HG03457 (cell line): ENCODE measurements around the gene FAM20B.
"Not testable (repeated sequence)": the region's sequence is repeated elsewhere in the genome, so short reads cannot be mapped to it uniquely, and the experiment has no call there.

Experiments
- ATAC-seq: cut with Tn5 transposase; IDR thresholded peaks from one replicate; pipeline ENCODE4 v1.9.1; 2021; ENCODE audit warnings: moderate number of reproducible peaks; ENCODE audit not compliant: unreplicated experiment

Gene FAM20B

GRCh38 chr1:179025125-179025974 lies at the start of gene FAM20B:
Gene FAM20B (plus strand): TSS chr1:179025894. CDS start chr1:179043848, 17,954 bp downstream.
- peak; percentile 73 for ATAC-seq

DNA sequence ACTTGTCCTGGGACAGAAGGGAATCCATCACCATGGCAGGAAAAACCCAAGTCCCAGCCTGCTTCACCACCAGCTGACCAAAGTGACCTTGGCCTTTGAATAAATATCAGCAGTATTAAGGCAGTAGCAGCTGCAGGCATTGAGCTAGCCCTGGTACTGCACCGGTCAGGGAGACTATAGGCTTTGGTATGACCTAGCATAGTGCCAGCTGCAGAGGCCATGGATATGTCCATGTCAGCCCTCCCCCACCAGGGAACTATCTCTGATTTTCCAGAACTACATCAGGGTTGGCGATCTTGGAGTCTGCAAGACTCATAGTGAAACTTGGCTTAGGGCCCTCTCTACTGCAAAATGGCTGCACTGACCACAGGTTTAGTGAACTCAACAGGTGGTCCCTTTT lies 49.2 kb upstream of the FAM20B start:
- no peak for ATAC-seq

DNA sequence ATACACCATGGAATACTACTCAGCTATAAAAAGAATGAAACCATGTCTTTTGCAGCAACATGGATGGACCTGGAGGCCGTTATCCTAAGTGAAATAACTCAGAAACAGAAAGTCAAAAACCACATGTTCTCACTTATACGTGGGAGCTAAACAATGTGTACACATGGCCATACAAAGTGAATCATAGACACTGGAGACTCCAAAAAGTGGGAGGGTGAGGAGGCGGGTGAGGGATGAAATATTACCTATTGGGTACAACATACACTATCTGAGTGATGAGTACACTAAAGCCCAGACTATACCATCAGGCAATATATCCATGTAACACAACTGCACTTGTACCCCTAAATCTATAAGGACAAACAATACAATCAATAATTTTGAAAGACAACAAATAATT lies 39.5 kb upstream of the FAM20B start:
- no peak for ATAC-seq

- not testable (repeated sequence) for ATAC-seq
Measured at GRCh38 chr1:178988198-178988597, 37.5 kb upstream of the FAM20B start.

DNA sequence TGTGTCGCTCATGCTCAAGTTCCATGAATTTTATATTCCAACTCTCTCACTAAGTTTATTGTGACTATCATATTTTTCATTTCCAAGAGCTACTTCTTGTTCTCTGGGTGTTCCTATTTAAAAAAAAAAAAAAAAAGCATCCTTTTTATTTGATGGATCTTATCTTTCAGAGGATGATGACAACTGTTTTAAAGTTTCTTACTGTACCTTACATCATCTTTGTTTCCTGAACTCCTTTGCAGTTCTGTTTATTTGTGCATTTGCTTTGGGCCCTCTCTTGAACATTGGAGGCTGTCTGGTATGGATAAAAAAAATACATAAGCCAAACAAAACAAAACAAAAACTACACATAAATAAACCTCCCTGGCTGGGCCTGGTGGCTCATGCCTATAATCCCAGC lies 32.1 kb upstream of the FAM20B start:
- ATAC-seq: no peak

DNA sequence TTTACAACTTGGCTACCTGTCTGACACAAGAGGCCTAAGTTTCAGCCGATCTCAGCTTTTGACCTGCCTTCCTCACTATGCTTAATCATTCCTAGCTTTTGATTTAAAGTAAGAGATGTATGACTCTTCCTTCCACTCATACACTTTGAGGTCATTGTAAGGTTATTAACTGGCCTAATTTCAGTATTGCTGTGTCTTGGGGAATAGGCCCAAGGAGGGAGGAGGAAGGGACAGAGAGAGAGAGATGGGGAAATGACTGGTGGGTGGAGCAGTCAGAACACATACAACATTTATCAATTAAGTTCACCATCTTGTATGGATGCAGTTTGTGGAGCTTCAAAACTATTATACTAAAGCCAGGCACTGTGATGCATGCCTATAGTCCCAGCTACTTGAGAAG lies 28.3 kb upstream of the FAM20B start:
- ATAC-seq: no peak

DNA sequence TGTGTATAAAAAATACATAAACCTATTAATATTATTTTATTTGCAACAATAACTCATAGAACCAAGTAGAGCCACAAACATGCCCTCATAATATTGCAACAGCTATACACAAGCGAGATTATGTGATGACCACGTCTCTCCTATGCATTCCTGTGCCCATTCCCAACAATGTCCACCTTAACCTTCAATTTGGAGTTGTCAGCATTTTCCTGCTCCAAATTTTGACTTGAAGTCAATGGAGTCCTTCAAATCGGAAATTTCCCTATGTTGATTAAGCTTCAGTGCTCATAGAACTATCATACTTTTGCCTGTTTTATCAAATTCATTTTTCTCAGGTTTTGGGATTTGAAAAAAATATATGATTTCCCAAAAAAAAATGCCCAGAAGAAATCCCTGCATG lies 27.4 kb upstream of the FAM20B start:
- ATAC-seq: no peak

GRCh38 chr1:178999061-178999460 lies 26.6 kb upstream of the FAM20B start:
- ATAC-seq: no peak

GRCh38 chr1:179001451-179001850 lies 24.2 kb upstream of the FAM20B start:
- ATAC-seq: no peak

DNA sequence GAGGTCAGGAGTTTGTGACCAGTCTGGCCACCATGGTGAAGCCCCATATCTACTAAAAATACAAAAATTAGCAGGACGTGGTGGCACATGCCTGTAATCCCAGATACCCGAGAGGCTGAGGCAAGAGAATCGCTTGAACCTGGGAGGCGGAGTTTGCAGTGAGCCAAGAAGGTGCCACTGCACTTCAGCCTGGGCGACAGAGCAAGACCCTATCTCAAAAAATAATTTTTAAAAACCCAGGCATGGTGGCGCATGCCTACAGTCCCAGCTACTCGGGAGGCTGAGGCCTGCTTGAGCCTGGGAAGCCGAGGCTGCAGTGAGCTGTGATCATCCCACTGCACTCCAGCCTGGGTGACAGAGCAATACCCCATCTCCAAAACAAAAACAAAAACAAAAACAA lies 23.6 kb upstream of the FAM20B start:
- ATAC-seq: not testable (repeated sequence)

DNA sequence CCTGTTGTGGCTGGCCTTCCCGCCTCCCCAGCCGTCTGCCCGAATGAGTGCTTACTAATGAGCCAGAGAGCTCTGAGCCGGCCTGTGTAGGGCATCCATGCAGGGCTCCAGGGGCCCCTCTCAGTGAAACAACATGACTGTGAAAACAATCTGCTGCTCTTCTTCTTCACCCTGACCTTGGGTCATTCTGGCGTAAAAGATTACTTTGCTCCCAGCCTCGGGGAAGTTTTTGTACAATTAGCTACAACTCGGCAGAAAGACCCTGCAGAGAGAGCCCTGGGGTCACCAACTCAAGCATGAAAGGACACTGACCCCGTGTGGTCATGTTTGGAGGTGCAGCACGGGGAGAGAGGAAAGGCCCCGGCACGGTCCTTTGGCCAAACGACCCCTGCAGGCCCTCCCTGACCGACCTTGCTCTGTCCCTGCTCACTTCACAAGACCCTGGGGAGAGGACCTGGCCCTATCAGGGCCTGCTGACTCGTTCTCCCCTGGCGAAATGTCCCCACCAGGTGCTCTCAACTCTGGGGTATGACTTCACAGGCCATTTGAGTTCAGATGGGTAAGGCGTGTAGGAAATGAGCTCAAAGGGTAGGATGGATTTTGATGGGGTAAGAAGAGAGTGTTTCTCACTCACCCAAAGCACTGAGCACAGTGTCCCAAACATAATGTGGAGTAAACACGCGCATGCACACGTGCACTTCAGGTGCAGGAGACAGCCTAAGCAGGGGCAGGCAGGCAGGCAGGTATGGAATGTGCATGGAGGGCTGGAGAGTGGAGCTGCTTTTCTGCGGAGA lies 22.9 kb upstream of the FAM20B start:
- no peak for ATAC-seq

GRCh38 chr1:179003512-179004066 lies 22.1 kb upstream of the FAM20B start:
- no peak for ATAC-seq

DNA sequence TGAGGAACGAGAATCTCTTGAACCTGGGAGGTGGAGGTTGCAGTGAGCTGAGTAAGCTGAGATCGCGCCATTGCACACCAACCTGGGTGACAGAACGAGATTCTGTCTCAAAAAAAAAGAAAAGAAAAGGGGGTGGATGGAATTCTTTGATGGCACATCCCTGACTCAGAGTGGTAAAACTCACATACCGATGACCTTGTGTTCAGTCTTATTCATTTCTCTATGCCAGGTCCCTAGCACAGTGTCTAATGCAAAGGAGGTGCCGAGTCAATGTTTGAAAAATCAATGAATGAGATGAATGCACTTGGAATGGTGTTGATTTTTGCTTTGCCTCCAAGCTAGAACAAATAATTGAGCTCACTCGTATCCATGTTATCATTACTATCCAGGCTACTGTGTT lies 18.5 kb upstream of the FAM20B start:
- ATAC-seq: no peak

DNA sequence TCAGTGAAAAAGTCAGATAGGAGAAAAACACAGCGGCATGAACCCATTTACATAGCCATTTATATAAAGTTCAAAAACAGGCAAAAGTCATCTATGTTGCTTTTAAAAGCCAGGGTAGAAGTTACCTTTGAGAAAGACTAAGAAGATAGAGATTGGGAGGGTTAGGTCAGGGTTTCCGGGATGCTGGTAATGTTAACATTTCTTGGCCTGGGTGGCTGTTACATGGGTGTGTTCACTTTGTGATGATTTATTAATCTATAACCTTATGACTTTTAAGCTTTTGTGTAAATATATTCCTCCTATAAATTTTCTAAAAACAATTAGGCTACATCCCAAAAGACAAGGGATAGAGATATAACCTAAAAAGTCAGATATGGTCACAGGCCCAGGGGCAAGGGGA lies 15.0 kb upstream of the FAM20B start:
- no peak for ATAC-seq

- no peak for ATAC-seq
Measured at GRCh38 chr1:179012038-179012437, 13.7 kb upstream of the FAM20B start.

DNA sequence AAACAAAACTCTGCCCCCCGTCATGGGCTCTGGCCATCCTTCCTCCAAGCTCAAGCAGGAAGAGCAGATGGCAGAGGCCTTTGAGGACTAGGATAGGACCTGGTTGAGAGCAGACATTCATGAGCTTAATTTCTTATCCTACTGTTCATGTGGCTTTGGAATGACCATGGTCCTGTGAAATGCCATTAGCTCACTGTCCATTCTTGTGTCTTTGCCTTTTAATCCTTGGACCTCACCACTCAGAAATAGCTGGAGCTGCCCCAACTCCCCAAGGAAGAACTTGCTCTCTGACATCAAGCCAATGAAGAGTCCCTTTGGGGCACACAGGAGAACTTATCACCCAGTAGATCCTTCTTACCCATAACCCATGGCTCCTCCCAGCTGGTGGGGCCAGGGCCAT lies 11.6 kb upstream of the FAM20B start:
- ATAC-seq: no peak

DNA sequence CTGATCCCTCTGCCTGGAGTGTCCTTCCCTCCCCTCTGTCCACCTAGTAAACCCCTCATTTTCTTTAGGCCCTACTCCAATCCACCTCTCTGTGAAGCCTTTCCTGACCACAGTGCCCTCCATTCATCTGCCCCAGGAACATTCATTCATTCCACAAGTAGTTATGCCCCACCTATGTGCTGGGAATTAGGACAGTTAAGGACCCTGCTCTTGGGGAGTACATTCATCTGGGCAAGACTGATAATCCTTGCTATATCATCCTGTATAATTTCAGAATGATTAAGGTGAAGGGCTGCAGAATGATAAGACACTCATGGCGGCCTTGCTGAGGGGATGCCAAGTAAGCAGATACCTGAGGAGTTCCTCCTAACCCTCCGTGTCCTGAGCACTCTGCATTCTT lies 10.3 kb upstream of the FAM20B start:
- ATAC-seq: no peak

- no peak for ATAC-seq
Measured at GRCh38 chr1:179016706-179017382, 8.8 kb upstream of the FAM20B start.

GRCh38 chr1:179017383-179018326 lies 8.0 kb upstream of the FAM20B start:
- ATAC-seq: no peak

- no peak for ATAC-seq
Measured at GRCh38 chr1:179021873-179022272, 3.8 kb upstream of the FAM20B start.
